ENCODE results near the gene ATG9A.

Gene ATG9A

DNA sequence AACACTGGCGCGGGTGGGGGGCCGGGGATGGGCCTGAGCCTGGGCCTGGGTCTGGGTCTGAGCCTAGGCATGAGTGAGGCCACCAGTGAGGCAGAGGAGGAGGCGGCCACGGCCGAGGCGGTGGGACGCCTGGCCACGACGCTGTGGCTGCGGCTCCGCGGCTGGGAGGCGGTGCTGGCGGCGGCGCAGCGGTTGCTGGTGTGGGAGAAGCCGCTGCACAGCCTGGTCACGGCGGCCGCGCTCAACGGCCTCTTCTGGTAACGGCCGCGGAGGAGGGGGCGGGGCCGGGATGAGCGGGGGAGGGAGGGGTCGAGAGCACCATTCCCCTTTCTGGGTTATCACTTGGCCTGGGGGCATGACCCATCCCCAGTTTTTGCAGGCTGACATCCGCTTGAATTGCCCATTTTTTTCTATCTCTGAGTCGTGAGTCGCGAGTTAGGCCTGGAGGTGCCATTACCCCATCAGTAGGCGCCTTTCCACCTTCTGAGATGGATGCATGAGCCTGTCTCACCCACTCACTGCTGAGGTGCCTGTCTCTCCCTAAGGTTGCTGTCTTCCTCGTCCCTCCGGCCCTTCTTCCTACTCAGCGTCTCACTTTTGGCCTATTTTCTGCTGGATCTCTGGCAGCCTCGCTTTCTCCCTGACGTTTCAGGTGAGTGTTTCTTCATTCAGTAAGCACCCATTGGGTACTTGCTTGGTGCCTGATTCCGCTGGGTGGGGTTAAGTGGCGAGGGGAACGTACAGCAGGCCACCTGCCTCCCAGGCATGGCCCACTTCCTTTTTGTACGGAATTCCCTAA lies 50.9 kb downstream of the ATG9A start:
- FAIRE-seq = no peak
- DNase-seq (ENCODE audit: insufficient read length, low spot score) = no peak

DNA sequence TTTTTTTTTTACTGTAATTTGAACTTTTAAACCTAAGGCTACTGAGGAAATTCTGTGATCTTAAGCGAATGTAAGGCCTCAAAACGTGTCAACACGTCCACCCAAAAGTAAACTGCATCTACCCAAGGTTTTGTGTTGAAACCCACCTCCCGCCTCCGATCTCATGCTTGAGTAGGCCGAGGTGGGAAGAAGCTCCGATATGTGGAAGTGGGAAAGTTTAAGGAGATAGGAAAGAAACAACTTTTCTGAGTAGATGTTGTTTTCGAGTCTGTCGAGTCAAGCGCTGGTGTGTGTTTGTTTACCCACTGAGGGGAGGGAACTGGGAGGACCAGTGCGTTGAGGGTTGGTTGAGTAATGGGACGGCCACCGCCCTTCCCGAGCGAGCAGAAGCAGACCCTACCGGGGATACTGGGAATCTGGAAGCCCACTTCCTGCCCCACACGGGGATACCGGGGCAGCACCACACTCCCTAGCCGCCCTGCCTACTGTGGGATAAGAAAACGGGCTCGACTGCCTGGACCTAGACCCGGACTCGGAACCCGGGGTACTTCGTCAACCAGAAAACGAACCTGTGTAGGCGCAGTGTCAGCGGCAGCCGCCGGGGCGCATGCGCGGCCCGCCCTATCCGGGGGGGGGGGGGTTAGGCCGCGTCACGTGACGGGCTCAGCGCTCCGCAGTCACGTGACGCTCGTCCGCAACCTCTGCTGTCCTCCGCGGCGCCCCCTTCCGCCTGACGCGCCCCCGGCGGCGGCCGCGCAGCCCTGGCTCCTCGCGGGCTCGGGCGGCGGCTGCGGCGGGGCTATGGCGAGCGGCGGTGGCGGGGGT lies 51.7 kb downstream of the ATG9A start, which contains the start of gene RETREG2:
RETREG2 (plus strand) TSS at position 724 of the 825 bp plus-strand sequence; CDS start at position 802, 78 bp downstream.
- peak; percentile 96 for DNase-seq (ENCODE audit: insufficient read length, low spot score)
- peak; percentile 95 for FAIRE-seq

DNA sequence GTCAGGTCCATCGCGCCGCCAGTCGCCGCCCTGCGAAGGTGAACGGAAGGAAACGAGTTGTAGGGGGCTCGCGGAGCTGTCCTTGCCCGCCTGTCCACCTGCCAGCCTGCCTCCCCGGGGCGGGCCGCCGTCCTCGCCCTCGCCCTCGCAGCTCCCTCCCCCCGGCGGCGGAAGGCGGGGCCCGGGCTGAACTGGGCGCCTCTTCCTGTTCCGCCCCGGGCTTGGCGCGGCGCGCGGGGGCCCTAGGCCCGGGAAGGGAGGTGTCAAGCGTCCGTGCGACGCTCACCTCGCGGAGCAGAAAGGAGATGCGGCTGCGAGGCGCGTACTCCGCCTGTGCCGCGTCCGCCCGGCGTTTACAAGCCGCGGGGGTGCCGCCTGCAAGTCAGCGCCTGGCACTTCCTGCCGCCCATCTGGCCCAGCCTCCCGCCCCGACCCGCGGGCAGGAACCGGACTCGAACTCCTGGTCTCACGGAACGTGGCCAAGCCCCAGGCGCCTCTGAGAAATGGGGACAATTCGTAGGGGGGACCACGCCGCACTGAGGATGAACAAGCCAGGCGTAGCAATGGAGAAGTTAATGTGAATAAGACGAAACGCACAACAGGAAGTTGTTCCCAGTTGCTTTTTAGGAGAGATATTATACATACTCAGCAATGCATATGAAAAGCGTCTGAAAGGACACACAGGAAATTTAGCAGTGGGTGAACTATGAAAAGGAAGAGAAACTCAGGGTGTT lies 52.5 kb downstream of the ATG9A start, which contains the start of gene CNPPD1:
CNPPD1 (minus strand) TSS at position 108 of the 734 bp plus-strand sequence; CDS start at position 11, 97 bp downstream.
- DNase-seq (ENCODE audit: insufficient read length, low spot score) = peak; percentile 73
- peak; percentile 38 for FAIRE-seq

DNA sequence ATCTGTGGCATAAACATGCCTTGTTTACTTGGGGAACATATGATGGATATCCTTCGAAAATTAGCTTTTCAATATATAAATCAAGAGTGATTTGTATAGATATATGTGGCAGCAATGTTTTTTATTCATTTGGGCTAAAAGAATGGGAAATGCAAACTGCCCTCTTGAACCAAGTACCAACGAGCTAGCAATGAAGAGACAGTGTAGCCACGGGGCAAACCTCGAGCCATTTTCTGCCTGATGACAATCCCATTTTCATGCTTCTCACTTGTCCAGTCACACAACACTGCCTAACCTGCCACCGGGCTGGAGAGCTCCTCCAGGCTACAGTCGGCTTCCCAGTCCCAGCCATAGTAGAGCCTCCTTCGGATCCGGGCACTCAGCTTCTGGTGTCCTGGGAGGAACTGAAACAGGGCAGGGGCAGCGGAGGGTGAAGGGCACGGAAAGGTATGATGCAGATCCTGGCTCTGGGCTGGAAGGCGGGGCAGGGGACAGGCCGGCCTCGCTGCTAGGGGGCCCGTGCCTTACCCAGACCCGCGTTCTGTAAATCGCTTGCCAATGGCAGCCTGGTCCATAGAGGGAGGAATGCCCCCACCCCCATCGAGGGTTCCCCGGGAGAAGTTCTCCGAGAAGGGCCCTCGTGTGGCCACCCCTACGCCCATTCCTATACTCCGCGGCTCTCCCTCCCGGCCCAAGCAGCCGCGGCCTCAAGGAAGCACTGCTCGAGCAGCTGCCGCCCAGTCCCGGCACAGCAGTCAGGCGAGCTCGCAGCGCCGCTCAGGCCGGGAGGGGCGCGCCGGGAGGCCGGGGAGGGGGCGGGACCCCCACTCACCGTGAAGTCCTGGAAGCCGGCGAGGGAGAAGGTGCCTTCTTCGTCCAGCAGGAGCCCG lies 53.3 kb downstream of the ATG9A start:
- DNase-seq (ENCODE audit: insufficient read length, low spot score) = peak; percentile 38
- peak; percentile 85 for FAIRE-seq

DNA sequence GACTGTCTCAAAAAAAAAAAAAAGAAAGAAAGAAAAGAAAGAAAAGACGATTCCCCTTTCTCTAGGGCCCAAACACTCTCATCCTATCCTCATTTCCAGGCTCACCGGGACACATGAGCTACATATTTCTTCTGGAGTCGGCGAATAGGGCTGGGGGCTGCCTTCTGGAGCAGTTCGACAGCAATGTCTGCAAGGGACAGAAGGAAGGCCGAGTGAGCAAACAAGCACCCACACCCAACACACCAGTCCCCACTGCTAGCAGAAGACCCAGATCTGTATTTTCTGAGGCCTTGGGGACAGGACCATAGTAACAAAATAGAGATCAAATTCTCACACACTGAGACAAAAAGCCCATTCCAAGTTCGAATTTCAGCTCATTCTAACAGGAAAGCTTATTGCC lies 54.0 kb downstream of the ATG9A start:
- no peak for FAIRE-seq
- no peak for DNase-seq (ENCODE audit: insufficient read length, low spot score)

DNA sequence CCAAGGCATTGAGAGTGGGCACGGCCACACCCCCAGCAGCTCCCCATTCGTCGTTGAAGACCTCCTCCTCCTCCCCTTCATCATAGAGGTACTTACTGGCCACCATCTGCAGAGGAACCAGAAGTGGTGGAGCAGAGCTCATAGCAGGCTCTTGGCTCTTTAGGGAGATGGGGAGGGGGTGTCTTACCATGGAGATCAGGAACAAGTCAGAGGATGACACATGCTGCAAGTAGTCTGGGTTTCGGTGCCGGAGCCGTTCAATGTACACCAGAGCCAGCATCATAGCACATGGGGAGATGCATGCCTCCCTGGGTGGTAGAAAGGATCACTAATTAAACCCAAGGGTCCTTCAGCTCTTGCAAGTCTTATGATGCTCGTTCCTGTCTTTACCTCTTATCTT lies 54.6 kb downstream of the ATG9A start:
- DNase-seq (ENCODE audit: insufficient read length, low spot score) = no peak
- no peak for FAIRE-seq

DNA sequence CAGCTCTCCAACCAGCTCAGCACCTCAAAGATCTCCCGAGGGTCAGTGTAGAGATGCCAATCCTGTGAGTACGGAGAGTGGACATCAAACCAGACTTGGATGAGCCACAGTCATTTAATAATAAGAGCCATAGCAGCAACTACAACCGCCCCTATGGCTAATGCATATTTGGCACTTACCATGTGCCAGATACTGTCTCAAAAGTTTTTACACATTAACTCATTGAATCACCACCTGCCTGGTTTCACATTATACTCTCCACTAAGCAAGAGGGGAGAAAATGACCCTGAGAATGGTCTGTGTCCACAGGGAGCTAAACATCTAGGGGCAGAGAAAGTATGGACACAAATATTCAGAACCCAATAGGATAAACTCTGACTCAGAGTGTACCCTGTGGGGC lies 55.3 kb downstream of the ATG9A start:
- FAIRE-seq (no peak), DNase-seq (ENCODE audit: insufficient read length, low spot score) (no peak)

DNA sequence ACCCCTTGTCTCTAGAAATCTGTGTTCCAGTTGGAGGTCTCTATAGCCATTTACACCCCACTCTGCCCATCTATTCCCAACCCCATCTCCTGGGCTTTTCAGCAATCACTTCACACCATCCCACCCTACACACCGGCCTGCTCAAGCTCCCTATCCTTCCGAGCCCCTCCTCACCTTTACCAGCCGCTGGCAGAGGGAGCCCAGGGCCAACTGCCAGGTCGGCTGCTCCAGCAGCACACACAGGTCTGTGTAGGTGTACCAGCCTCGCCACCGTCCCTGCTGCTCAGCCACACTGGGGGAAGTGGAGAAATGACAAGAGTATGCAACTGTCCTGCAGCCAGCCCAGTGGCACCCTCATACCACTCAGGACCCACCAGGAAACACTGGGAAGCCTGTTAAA lies 56.3 kb downstream of the ATG9A start:
- no peak for FAIRE-seq
- no peak for DNase-seq (ENCODE audit: insufficient read length, low spot score)

DNA sequence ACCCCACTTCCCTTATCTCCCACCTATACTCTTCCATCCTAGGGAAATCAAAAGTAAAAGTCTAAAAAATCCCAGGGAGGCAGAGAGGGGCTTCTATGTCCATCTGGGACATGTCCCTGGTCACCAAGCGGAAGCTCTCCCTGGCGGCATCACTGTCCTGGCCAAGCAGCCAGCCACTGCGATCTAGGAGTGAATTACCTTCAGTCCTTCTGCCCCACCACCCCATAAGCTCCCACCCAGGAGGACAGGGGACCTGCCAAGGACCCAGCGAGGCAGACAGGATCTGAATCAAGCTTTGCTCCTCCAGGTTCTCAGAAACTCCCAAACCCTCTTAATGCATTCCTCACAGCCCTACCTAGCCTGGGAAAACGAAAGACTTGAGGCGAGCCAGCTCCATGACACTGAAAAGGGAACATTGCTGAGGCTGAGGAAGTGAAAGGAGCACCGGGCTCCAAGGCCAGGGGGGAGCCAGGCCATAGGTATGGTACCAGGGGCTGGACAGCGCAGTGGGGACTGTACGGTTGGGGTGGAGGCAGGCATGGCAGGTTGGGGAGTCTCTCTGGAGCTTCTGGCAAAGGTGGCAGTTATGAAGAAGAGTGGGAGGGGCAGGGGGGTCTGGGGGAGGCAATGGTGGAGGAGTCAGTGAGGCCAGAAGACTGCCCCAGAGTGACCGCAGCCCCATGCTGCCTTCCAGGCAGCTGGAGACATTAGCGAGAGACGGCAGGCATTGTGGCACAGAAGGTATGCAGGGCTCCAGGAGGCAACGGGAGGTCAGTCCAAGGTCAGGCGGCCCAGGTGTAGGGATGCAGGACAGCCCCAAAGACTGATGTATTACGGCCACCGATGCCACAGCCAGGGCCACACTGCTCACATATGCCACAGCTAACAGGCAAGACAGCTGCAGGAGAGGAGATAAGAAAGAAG lies 56.9 kb downstream of the ATG9A start:
- DNase-seq (ENCODE audit: insufficient read length, low spot score) (no peak), FAIRE-seq (no peak)

DNA sequence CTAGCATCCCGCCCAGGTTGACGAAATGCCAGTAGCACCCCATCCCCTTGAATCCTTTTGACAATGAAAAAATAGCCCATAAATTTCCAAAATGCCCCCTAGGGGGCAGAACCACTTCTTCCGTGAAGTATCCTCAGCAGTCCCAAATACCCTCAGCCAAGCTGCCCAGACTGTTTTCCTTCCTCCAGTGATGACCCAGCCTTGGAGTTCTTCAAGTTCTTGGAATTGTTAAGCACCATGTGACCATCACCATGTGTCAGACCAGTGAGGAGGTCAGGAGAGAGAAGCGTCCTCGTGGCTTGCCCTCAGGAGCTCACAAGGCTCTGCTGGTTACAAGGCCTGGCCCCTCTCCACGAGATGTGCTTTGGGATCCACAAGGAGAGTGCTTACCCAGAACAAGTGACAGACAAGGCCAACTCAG lies 58.2 kb downstream of the ATG9A start:
- DNase-seq (ENCODE audit: insufficient read length, low spot score) (peak; percentile 65), FAIRE-seq (peak; percentile 20)

DNA sequence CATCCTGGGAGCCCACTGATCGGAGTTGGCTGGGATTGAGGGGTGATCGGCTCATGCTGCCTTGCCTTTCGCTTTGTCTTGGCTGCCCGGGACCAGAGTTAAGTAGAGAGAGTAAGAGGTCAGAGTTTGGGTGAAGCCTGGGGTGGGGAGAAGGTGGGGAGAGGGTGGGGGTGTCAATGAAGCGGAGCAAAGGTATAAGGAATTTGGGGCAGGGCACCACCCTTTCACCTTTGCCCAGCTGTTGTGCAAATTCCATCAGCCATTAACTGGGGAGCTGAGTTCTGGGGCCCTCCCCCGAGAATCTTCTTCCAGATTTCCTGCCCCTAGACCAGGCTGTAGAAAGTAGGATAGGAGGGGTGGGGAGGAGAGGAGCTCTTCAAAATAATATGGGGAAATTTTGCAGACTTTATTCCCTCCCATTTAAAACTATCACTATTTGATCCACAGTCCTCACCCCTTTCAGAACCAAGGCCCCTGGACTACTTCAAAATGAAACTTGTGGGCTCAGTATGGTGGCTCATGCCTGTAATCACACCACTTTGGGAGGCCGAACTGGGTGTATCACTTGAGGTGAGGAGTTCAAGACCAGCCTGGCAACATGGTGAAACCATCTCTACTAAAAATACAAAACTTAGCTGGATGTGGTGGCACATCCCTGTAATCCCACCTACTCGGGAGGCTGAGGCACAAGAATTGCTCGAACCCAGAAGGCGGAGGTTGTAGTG lies 59.3 kb downstream of the ATG9A start, which contains the start of gene SLC23A3:
SLC23A3 (minus strand) TSS at position 100 of the 725 bp plus-strand sequence; CDS start at position 55, 45 bp downstream.
- no peak for FAIRE-seq
- no peak for DNase-seq (ENCODE audit: insufficient read length, low spot score)
